ENCODE results near the gene COL19A1. TPM values are rescaled to one million over a fixed set of nuclear protein-coding genes. Genes with fewer than 3 reads are reported as not detected.
"Not testable (repeated sequence)": the region's sequence is repeated elsewhere in the genome, so short reads cannot be mapped to it uniquely, and the experiment has no call there.

COL19A1 gene
- total RNA-seq, 2 donors from 2014 or later, result 0.14 to 0.45 TPM

DNA sequence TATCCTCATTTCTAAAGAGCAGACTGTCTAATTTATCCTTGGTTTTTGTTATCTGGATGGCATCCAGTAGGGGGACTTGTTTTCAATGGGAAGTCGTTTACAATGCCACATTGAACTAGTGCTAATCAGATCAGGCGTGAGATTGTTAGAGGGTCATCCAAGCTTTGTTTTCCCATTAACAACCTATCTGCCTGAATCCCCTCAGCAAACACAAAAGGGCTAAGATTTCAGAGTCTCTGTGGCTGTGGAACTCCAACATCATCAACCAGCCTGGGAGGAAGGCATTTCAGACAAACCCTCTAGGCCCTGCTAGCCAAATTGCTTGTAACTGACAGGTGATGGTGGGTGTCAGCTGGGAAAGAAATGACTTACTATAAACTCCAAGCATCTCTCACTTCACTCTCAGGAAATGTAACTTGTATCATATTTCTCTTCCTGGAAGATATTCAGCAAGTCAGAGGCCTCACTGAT lies 47.7 kb downstream of the COL19A1 start:
- WGBS, result 43% methylated on average over 2 of the region's 2 CpGs
- H3K9me3 ChIP-seq, result no peaks in the 10 kb centered on the region

DNA sequence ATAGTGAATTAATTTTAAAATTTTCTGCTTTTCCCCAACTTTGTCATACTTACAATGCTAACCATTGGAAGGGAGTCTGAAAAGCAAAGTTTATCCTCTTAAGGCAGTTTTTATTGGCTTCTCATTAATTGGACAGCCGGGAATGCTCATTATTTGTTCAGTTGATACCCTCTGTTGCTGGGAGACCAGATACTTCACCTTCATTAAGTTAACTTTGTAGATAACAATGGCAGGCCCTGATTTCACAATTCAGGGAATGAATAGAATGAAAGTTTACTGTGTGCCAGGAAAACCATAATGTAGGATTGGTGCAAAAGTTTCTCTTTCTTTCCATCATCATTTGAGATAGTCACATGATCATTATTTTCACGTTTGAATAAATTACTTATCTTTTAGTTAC lies 49.0 kb downstream of the COL19A1 start:
- TF ChIP-seq CTCF (IDR thresholded peaks at IDR 0.05), result no peak
- no peak for TF ChIP-seq POLR2AphosphoS5 (IDR thresholded peaks at IDR 0.05)
- no peak for TF ChIP-seq POLR2A (IDR thresholded peaks at IDR 0.05)
- intact Hi-C loops (cut with DNase I), result no loop called here
- 38% methylated on average over 2 of the region's 2 CpGs for WGBS

More for the DNA sequence above, 47.7 kb downstream of the COL19A1 start:
- Histone ChIP-seq H3K36me3 (no peaks in the 10 kb centered on the region), H3K4me3 (no peak overlapping the region), H3K4me1 (replicated peaks) (no peaks in the 10 kb centered on the region), H3K27ac (no peak overlapping the region), H3K27me3 (replicated peaks; ENCODE audit: insufficient read depth) (no peaks in the 10 kb centered on the region)
- intact Hi-C loops (cut with DNase I), result no loop called here
- TF ChIP-seq CTCF (IDR thresholded peaks at IDR 0.05), result no peak
- TF ChIP-seq POLR2AphosphoS5 (IDR thresholded peaks at IDR 0.05), result no peak
- no peak for TF ChIP-seq POLR2A (IDR thresholded peaks at IDR 0.05)
- DNase-seq (ENCODE audit: low spot score), result no peak

DNA sequence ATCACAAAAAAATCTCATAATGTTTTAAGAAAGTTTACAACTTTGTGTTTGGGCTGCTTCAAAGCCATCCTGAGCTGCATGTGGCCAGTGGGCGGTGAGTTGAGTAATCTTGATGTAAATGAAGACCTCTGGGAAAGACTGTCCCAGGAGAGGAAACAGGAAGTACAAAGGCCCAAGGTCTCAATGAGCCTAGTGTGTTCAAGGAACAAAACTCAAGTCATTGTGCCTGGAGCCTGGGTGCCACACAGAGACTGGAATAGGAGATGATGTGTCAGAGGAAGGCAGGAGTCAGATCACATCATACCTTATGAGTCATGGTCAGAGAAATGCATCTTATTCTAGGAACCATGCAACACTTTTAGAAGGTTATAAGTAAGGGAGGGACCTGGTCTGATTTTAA lies 51.5 kb downstream of the COL19A1 start:
- Histone ChIP-seq H3K4me1 (replicated peaks) (no peaks in the 10 kb centered on the region), H3K36me3 (no peaks in the 10 kb centered on the region), H3K27ac (no peak overlapping the region), H3K27me3 (replicated peaks; ENCODE audit: insufficient read depth) (no peaks in the 10 kb centered on the region), H3K4me3 (no peak overlapping the region), H3K9me3 (no peaks in the 10 kb centered on the region)
- no peak for DNase-seq (ENCODE audit: low spot score)
- intact Hi-C loops (cut with DNase I), result no loop called here
- 100% methylated on average over 1 of the region's 1 CpG for WGBS
- TF ChIP-seq POLR2A (IDR thresholded peaks at IDR 0.05), result no peak
- TF ChIP-seq CTCF (IDR thresholded peaks at IDR 0.05), result no peak

More for the DNA sequence above, 49.0 kb downstream of the COL19A1 start:
- H3K4me3 ChIP-seq, result no peak overlapping the region
- no peaks in the 10 kb centered on the region for H3K9me3 ChIP-seq
- no peak for DNase-seq (ENCODE audit: low spot score)
- H3K27me3 ChIP-seq (replicated peaks; ENCODE audit: insufficient read depth), result no peaks in the 10 kb centered on the region
- H3K27ac ChIP-seq, result no peak overlapping the region
- no peaks in the 10 kb centered on the region for H3K36me3 ChIP-seq
- H3K4me1 ChIP-seq (replicated peaks), result no peaks in the 10 kb centered on the region

DNA sequence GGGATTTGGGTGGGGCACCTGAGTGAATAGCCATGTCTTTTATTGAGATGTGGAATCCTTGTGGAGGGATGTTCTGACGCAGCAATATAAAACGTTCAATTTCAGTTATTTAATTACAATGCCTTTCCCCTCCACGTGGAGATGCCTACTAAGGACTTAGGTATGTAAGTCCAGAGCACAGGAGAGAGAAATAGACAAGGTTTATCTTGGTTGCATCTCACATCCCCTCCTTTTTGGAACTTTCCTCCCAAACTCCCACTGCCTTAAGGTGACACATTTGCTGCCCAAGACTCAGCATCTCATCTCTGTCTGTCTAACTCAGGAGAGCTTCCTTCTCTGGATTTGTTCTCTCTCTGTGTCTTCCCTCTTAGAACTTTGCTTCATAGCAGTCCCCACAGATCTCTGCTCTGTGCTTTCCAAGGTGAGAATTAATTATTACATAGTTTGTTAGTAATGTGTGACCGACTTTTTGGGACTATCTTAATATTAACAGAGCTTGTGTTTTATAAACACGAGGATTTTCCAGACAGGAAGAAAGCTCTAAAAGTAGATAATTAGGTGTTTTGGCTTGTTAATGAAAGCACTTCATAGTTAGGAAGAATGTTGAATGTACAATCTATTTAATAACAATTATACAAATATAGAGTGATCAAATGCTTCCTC lies 52.6 kb downstream of the COL19A1 start:
- Histone ChIP-seq H3K36me3 (no peaks in the 10 kb centered on the region), H3K4me3 (no peak overlapping the region), H3K27me3 (replicated peaks; ENCODE audit: insufficient read depth) (no peaks in the 10 kb centered on the region), H3K9me3 (no peaks in the 10 kb centered on the region), H3K27ac (no peak overlapping the region), H3K4me1 (replicated peaks) (no peaks in the 10 kb centered on the region)
- WGBS, result 54% methylated on average over 5 of the region's 5 CpGs
- TF ChIP-seq CTCF (IDR thresholded peaks at IDR 0.05) (no peak), POLR2AphosphoS5 (IDR thresholded peaks at IDR 0.05) (no peak), POLR2A (IDR thresholded peaks at IDR 0.05) (no peak)
- DNase-seq (ENCODE audit: low spot score), result no peak
- intact Hi-C loops (cut with DNase I), result no loop called here

GRCh38 chr6:69921066-69921465 lies 54.7 kb downstream of the COL19A1 start:
- H3K36me3 ChIP-seq; H3K4me3 ChIP-seq; DNase-seq (ENCODE audit: low spot score); H3K27me3 ChIP-seq (replicated peaks; ENCODE audit: insufficient read depth); H3K9me3 ChIP-seq; H3K4me1 ChIP-seq (replicated peaks); H3K27ac ChIP-seq; intact Hi-C loops (cut with DNase I): not testable (repeated sequence)
- WGBS, result no CpG with 5 or more reads among the region's 2 CpGs

- H3K27ac ChIP-seq; H3K4me1 ChIP-seq (replicated peaks); intact Hi-C loops (cut with DNase I); H3K27me3 ChIP-seq (replicated peaks; ENCODE audit: insufficient read depth); H3K9me3 ChIP-seq; H3K36me3 ChIP-seq; H3K4me3 ChIP-seq; DNase-seq (ENCODE audit: low spot score): not testable (repeated sequence)
- 96% methylated on average over 22 of the region's 22 CpGs for WGBS
These were observed 55.3 kb downstream of the COL19A1 start for GRCh38 chr6:69921611-69922010.

All from prostate gland (tissue), 2 donors.